ENCODE data around the gene TPH2.

DNA sequence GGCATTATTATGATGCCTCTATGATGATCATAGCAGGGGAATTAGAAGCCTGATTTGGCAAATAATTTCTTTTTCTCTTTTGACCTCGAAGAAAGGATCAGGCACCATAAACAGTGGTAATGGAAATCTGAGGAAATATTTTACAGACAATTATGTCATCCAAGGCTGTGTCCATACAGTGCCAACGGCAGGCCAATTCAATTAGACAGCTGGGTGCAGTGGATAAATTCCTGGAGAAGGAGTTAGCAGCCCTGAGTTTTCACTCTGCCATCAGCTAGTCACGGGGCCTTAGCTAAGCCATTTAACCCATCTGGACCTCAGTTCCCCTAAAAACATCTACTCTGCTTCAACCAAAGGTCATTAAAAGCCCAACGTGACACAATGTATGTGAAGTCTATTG is 4.1 kb downstream of the TPH2 start:
- TF ChIP-seq POLR2A (IDR thresholded peaks at IDR 0.05) (no peak), CTCF (IDR thresholded peaks at IDR 0.05) (no peak), EP300 (IDR thresholded peaks at IDR 0.05) (no peak)
